GM19238 (cell line): ENCODE results near the gene NIPAL3.
"Not testable (repeated sequence)": the region's sequence is repeated elsewhere in the genome, so short reads cannot be mapped to it uniquely, and the experiment has no call there.

Experiments
- DNase-seq: peaks from one replicate; pipeline ENCODE4 v3.0.0; 2011; ENCODE audit warnings: low spot score; ENCODE audit not compliant: insufficient read length

NIPAL3 gene

GRCh38 chr1:24421502-24421901 is 5.9 kb downstream of the NIPAL3 start:
- no peak for DNase-seq

GRCh38 chr1:24424207-24424606 is 8.6 kb downstream of the NIPAL3 start:
- no peak for DNase-seq

GRCh38 chr1:24424990-24425389 is 9.4 kb downstream of the NIPAL3 start:
- no peak for DNase-seq

- DNase-seq: no peak
These were observed 9.8 kb downstream of the NIPAL3 start for GRCh38 chr1:24425441-24425840.

- DNase-seq: no peak
These were observed 10.3 kb downstream of the NIPAL3 start for GRCh38 chr1:24425922-24426321.

- no peak for DNase-seq
These were observed 11.3 kb downstream of the NIPAL3 start for GRCh38 chr1:24426744-24427544.

- no peak for DNase-seq
These were observed 11.9 kb downstream of the NIPAL3 start for GRCh38 chr1:24427545-24427862.

- no peak for DNase-seq
These were observed 20.3 kb downstream of the NIPAL3 start for GRCh38 chr1:24435782-24436365.

GRCh38 chr1:24437631-24438396 is 22.2 kb downstream of the NIPAL3 start:
- no peak for DNase-seq

GRCh38 chr1:24438423-24438901 is 22.9 kb downstream of the NIPAL3 start:
- DNase-seq: no peak

- DNase-seq: no peak
These were observed 24.8 kb downstream of the NIPAL3 start for GRCh38 chr1:24440436-24440835.

- no peak for DNase-seq
These were observed 25.9 kb downstream of the NIPAL3 start for GRCh38 chr1:24441480-24441879.

GRCh38 chr1:24441996-24442668 is 26.5 kb downstream of the NIPAL3 start:
- no peak for DNase-seq

GRCh38 chr1:24442764-24443163 is 27.2 kb downstream of the NIPAL3 start:
- DNase-seq: no peak

- no peak for DNase-seq
These were observed 27.6 kb downstream of the NIPAL3 start for GRCh38 chr1:24443241-24443656.

GRCh38 chr1:24446446-24446845 is 30.8 kb downstream of the NIPAL3 start:
- not testable (repeated sequence) for DNase-seq

GRCh38 chr1:24450316-24450715 is 34.7 kb downstream of the NIPAL3 start:
- DNase-seq: no peak

- no peak for DNase-seq
These were observed 35.3 kb downstream of the NIPAL3 start for GRCh38 chr1:24450857-24451397.

- no peak for DNase-seq
These were observed 36.1 kb downstream of the NIPAL3 start for GRCh38 chr1:24451746-24452145.

- DNase-seq: no peak
These were observed 37.4 kb downstream of the NIPAL3 start for GRCh38 chr1:24452922-24453485.

- no peak for DNase-seq
These were observed 39.1 kb downstream of the NIPAL3 start for GRCh38 chr1:24454673-24455072.
